ENCODE measurements around the gene CPD.

The CPD gene

DNA sequence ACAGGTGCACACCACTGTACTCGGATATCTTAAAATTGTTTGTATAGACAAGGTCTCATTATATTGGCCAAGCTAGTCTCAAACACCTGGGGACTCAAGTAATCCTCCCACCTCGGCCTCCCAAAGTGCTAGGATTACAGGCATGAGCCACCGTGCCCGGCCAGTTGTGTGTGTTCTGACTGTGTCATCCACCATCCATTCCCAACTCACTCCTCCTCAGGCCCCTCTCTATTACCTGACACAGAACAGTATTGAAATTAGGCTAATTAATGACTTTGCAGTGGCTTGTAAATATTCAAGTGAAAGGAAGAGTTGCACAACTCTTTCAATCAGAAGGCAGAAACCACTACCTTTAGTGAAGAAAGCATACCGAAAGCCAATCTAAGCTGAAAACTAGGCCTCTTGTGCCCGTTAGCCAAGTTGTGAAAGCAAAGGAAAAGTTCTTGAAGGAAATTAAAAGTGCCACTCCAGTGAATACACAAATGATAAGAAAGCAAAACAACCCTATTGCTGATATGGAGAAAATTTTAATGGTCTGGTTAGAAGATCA lies 127.2 kb downstream of the CPD start:
- no peak for DNase-seq (ENCODE audit: low read depth)

DNA sequence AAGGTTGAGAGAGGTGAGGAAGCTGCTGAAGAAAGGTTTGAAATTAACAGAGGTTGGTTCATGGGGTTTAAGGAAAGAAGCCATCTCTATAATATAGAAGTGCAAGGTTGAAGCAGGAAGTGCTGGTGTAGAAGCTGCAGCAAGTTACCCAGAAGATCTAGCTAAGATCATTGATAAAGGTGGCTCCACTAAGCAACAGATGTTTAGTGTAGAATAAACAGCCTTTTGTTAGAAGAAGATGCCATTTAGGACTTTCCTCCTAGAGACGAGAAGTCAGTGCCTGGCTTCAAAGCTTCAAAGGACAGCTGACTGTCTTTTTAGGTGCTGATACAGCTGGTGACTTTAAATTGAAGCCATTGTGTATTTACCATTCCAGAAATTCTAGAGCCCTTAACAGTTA lies 127.8 kb downstream of the CPD start:
- no peak for DNase-seq (ENCODE audit: low read depth)

DNA sequence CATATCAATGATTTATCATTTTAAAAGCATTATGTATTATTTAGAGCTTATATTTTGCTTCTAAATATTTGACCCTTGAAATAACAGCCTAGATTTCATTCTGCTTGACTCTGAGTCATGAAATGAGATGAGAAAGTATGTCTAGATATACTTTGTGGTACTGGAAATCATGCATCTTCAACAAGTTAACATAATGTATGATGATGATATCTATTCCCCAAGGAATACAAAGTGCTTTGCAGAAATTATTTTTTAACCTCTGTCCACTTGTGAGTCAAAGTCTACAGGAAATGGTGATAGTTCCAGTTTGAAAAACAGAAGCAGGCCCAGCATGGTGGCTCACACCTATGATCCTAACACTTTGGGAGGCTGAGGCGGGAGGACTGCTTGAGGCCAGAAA lies 134.6 kb downstream of the CPD start:
- no peak for DNase-seq (ENCODE audit: low read depth)

DNA sequence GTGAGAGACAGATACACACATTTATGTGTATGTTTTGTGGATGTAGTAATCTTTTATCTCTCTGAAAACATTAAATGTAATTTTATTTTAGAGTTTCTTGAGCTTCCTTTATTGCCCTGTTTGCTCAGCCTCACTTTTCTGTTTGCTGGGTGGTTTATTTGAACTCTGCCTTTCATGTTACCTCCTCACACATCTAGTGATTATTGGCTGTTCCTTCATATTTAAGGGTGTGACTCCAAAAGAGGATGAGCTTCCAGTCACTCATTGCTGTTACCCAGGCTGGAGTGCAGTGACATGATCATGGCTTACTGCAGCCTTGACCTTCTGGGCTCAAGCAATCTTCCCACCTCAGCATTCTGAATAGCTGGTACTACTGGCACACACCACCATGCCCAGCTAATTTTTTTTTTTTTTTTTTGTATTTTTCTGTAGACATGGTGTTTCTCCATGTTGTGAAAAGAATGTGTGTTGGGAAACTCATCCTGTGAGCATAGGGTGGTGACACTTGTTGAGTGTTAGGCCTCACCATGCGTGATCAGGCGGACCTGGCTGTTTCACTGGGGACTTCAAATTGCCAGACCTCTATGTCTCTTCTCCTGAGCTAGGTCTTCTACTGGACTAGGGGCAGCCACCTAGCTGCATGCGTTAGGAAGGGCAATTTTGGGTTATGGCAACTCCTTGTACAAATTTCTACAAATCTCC lies 136.3 kb downstream of the CPD start:
- no peak for DNase-seq (ENCODE audit: low read depth)

DNA sequence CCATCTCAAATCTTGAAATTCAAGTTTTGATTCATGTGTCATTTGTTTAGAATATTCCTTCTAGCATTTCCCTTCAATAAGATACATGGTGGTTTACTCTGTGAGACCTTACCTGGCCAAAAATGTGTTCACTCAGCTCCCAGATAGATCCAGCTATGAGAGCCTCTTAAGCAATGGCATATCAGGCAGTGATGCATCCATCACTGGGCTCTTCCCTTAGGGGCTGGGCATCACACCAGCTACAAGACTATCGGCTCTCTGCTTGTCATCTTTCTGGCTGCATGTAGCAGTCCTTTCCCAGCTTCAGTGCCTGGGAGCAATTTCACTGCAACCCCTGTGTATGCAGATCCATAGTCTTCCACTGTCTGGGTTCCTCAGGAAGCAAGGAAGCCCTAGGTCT lies 139.1 kb downstream of the CPD start:
- DNase-seq (ENCODE audit: low read depth): no peak

DNA sequence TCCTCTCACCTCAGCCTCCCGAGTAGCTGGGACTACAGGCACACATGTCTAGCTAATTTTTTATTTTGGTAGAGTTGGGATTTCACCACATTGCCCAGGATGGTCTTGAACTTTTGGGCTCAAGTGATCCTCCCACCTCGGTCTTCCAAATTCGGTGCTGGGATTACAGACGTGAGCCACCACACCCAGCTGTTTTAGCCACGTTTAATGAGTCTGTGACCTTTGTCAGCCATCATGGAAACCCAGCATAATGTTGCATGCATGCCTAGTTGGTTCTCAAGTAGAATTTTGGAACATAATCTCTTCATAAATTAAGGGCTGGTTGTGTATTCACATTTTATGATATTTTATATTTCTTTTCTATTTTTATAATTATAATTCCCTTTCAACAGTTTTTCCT lies 140.4 kb downstream of the CPD start:
- DNase-seq (ENCODE audit: low read depth): no peak

Measured in stimulated activated CD8-positive, alpha-beta memory T cell treated with anti-CD3 and anti-CD28 coated beads, Interleukin-4, amount 100 ng/mL, for 24 hours (primary cell).